GM18526 (cell line): ENCODE data around the gene RCAN2.

Experiments used
- POLR2A ChIP-seq: IDR thresholded peaks from 3 replicates; pipeline ENCODE4 v1.6.1; 2011; ENCODE audit not compliant: insufficient read length; ENCODE audit errors: extremely low read depth

Gene RCAN2

DNA sequence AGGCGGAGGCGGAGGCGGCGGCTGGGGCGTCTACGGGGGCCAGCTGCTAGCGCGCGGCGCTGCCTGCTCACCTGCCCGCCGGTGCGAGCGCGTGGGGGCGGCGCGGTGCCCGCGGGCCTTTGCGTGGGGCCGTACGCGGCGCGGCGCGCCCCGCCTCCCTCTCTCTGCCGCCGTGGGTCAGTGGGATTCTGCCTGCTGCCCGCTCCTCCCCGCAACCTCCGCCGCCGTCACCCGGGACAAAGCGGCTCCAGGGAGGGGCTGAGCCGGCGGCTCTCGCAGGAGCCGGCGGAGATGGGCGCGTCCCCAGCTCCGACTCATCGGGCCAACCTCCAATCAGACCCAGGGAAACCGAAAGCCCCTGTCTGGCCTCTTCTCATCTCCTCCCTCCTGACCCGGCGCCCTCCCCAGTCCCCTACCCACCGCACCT, at the start of gene RCAN2:
Gene RCAN2 (minus strand): TSS at position 249 of the 427 bp plus-strand sequence.
- TF ChIP-seq POLR2A = no peak

GRCh38 chr6:46539866-46540265, 48.6 kb upstream of the RCAN2 start:
- TF ChIP-seq POLR2A = no peak

GRCh38 chr6:46538800-46539480, 47.7 kb upstream of the RCAN2 start:
- no peak for TF ChIP-seq POLR2A

- no peak for TF ChIP-seq POLR2A
These were observed 39.6 kb upstream of the RCAN2 start for GRCh38 chr6:46530896-46531295.

GRCh38 chr6:46528961-46529750, 37.9 kb upstream of the RCAN2 start:
- no peak for TF ChIP-seq POLR2A

- TF ChIP-seq POLR2A = no peak
These were observed 35.4 kb upstream of the RCAN2 start for GRCh38 chr6:46526607-46527006.

DNA sequence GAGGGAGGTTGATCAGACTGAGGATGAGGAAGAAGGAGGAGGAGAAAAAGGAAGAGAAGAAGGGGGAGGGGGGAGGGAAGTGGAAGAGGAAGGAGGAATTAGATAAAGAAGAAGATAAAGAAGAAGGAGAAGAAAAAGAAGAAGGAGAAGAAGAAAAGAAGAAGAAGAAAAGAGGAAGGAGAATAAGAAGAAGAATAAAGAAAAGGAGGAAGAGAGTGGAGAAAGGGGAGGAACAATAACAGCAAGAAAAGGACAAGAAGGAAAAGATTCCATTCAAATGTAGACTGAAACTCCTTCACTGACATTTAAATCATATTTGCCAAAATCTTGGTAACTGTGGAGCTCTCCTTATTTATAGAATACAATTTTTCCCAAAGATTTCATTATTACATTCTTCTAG, 34.3 kb upstream of the RCAN2 start:
- TF ChIP-seq POLR2A = no peak

- no peak for TF ChIP-seq POLR2A
These were observed 30.3 kb upstream of the RCAN2 start for GRCh38 chr6:46521464-46521971.

DNA sequence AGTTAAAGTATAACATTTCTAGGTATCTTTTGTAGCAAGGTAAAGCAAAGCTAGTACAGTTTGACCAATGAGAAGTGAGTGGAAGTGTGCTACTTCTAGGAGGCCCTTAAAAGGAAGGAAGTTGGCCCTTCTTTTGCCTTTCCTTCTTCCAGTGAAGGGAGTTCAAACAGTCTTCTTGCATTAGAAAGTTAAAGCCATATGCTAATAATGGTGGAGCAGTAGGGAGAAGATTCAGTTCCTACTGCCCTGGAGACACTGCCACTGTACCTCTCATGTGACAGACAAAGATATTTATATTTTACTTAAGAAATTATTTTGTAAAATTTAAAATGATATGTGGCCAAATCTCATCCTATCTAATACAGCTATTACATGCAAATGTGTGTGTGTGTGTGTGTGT, 26.0 kb upstream of the RCAN2 start:
- no peak for TF ChIP-seq POLR2A

DNA sequence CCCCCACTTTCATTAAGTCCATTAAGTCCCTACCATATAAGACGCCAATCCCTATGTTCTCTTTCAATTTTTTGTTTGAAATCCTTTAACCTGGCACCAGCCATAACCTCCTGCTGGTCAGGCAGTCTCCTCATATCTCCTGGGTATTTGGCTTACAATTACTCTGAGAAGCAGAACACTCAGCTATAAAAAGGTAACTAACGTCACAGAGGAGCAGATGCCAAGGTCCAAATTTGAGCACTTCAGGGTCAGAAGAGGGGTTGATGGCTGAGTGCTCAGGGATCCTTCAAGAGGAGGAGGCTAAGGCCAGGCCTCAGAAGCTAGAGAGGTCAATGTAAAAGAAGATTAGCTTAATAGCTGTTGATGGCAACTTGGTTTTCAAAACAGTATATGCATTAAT, 22.3 kb upstream of the RCAN2 start:
- TF ChIP-seq POLR2A = no peak

- no peak for TF ChIP-seq POLR2A
These were observed 20.1 kb upstream of the RCAN2 start for GRCh38 chr6:46511320-46511719.

DNA sequence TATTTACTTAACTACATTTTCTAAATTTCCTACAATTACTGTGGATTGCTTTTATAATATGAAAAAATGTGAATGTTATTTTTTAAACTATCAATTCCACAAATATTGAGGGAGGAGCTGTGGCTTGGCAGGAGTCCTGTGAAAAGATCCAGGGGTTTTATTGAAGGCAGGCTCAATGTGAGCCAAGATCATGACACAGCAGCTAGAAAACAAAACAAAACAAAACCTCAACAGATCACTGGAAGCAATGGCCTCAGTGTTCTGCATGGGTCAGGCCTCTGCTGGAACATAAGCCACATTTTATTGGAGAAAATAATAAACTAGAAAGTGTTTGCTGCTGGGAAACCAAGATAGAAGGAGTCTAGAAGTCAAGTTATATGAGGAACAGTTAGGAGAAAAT, 19.4 kb upstream of the RCAN2 start:
- no peak for TF ChIP-seq POLR2A

DNA sequence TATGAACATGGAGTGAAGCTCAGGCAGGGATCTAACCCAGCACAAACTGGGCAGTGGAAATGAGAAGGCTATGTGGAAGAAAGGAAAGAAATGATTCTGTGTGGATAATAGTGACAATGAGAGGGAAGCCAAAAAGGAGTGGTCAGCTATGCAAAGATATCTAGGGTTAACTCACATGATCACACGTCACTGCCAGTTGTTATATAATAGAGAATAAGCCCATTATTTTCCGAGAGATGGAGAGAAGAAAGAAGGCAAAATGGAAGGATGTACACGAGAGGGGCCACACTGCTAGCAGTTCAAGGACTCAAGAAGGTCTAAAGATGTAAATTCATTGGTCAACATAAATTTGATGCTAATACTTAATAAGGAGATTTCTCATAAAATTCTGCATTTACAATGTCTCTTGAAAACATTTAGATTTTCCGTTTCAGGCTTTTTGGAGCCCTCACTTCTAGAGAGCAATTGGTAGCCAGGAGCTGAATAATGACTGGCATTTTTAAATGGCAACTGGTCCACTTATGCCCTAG, 18.8 kb upstream of the RCAN2 start:
- no peak for TF ChIP-seq POLR2A

DNA sequence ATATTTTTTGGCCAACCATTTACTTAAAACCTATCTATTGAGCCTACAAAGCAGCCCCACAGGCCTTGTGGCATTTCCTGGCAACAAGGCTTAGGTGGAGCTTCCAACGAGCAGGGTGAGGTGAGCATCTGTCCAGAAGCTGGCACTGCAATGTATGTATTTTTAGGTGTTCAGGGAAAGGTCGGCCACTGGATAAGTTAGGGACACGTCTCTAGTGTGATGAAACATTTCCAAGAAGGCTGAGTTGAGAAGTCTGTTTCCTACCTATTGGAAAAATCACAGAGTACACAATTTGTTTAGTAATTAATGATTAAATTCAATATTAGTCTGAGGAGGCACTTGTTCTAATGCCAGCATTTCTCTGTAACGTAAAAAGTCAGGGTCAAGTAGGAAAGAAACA, 17.8 kb upstream of the RCAN2 start:
- no peak for TF ChIP-seq POLR2A

GRCh38 chr6:46507426-46507825, 16.2 kb upstream of the RCAN2 start:
- TF ChIP-seq POLR2A = no peak
